Epithelial cell of esophagus (primary cell): ENCODE results near the gene AAMP.

Experiments used
- DNase-seq: peaks from one replicate; pipeline ENCODE4 v3.0.0; 2010; ENCODE audit warnings: low read depth
- H3K4me3 ChIP-seq: 2 replicates; pipeline ENCODE4 v1.5.1; 2011; ENCODE audit warnings: mild to moderate bottlenecking, low read length, control low read depth
- TF ChIP-seq, protein P1 (sequence below): IDR thresholded peaks from 2 replicates; pipeline ENCODE4 v1.5.1; 2011; ENCODE audit warnings: low read depth, mild to moderate bottlenecking, low read length, control low read depth, inconsistent platforms; ENCODE audit not compliant: insufficient read depth; ENCODE audit errors: missing control alignments

Gene AAMP

DNA sequence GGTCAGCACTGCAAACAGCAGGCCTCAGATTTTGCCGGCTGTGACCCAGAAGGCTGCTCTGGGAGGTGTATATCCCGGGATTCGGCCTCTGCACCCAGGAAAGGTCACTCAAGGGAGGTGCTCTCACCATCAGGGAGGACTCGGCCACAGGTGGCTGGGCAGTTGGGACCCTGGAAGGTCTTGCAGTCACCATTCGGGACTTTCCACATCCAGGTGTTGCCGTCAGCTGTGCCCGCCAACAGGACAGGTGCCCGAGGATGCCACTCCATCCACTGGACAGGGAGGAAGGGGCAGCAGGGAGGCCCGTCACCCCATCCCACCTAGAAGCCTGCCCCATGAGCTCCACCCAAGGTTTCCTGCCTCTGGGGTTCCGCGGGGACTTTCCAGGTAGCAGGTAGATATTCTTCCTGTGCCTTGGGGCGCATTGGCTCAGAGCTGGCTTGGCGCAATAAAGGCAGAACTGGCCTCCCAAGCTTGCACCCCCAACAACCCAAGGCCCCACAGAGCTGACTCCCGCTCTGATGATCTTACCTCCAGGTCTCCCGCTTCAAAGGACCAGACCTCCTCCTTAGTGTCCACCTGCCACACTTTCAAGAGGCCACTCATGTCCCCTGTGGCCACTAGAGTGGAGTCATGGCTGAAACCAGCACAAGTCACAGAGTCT, 3.5 kb downstream of the AAMP start:
- no peak overlapping the region for H3K4me3 ChIP-seq
- no peak for DNase-seq
- TF ChIP-seq, protein P1, sequence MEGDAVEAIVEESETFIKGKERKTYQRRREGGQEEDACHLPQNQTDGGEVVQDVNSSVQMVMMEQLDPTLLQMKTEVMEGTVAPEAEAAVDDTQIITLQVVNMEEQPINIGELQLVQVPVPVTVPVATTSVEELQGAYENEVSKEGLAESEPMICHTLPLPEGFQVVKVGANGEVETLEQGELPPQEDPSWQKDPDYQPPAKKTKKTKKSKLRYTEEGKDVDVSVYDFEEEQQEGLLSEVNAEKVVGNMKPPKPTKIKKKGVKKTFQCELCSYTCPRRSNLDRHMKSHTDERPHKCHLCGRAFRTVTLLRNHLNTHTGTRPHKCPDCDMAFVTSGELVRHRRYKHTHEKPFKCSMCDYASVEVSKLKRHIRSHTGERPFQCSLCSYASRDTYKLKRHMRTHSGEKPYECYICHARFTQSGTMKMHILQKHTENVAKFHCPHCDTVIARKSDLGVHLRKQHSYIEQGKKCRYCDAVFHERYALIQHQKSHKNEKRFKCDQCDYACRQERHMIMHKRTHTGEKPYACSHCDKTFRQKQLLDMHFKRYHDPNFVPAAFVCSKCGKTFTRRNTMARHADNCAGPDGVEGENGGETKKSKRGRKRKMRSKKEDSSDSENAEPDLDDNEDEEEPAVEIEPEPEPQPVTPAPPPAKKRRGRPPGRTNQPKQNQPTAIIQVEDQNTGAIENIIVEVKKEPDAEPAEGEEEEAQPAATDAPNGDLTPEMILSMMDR: no peak

DNA sequence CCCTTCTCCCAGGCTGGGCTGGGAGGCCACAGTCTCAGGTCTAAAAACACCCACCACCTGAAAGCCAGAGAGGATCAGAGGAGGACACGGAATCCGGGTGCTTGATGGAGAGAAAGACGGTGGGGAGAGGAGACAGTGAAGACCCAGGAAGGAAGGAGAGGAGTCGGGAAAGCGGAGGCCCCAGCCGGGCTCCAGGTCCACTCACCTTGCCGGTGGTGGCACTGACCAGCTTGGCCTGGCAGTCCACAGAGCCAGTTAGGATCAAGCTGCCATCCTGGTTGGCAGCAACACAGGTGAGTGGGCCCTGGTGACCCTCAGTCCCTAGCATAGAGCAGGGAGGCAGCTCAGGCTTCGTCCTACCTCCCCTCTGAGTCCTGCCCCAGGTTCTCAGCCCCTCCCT, 4.3 kb downstream of the AAMP start:
- no peak overlapping the region for H3K4me3 ChIP-seq
- TF ChIP-seq, protein P1: no peak
- DNase-seq: no peak

DNA sequence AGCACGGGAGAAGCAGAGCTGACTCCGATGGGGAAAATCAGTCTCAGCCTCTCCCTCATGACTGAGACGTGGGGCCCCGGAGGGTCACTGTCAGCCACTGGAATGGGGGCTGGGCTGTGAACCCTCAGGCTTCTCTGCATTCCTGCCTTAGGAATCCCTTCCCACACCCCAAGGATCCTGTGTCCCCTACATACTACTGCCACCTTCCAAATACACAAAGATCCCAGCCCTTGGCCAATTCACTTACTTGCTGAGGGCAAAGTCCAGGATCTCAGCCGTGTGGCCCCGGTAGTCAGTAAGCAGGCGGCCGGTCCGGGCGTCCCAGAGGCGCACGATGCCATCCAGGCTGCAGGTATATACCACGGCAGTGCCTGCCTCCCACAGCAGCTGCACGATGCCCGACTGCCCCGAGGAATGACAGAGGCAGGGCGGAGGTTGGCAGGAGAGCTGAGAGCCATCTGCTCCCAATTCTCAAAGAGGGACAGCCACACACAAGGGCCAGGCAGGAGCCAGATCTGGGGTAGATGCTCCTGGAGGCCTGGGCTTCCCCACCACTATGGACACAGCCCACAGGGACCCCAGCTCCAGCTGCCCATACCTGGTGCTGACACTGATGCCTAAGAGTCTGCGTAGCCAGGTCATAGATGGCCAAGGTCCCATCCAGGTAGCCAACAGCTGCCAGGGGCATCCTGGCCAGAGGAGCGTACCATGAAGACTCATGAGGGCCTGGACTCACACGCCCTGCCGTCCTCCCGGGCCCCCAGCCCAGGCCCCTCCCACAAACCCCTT, 5.0 kb downstream of the AAMP start:
- TF ChIP-seq, protein P1: no peak
- DNase-seq: no peak
- H3K4me3 ChIP-seq: no peak overlapping the region

DNA sequence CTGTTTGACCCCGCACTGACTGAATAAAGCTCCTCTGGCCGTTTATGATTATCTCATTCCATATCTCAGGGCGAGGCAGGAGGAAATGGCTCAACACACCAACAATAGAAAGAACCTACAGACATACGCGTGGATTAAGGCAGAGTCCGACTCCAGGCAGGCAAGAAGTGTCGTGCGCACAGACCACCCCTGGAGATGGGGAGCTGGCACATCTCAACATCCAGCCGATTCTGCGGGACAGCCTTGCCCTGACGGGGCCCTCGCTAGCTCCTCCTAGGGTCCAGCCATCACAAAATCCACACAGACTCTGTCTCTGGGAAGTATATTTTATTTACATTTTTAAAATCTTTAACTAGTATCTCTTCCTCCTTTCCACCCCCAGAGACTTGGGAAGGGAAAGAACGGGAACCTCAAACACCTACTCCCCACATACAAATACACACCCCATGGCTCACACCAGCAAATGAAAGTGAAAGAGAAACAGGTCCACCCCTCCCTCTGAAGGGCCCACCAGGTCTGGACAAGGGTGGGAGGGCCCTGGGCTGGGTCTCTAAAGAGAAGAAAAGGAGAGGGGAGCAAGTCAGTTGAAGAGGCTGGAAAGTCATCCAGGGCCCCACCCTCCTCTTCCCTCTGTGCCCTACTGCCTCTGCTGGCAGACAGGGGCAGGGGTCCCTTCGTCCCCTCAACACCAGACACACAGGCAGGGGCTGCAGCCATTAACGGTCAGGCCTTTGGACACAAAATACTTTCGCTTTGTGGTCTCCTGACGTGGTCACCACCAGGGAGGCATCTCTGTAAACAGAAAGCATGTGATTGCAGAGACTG, 5.9 kb downstream of the AAMP start:
- TF ChIP-seq, protein P1: no peak
- no peak for DNase-seq
- no peak overlapping the region for H3K4me3 ChIP-seq

DNA sequence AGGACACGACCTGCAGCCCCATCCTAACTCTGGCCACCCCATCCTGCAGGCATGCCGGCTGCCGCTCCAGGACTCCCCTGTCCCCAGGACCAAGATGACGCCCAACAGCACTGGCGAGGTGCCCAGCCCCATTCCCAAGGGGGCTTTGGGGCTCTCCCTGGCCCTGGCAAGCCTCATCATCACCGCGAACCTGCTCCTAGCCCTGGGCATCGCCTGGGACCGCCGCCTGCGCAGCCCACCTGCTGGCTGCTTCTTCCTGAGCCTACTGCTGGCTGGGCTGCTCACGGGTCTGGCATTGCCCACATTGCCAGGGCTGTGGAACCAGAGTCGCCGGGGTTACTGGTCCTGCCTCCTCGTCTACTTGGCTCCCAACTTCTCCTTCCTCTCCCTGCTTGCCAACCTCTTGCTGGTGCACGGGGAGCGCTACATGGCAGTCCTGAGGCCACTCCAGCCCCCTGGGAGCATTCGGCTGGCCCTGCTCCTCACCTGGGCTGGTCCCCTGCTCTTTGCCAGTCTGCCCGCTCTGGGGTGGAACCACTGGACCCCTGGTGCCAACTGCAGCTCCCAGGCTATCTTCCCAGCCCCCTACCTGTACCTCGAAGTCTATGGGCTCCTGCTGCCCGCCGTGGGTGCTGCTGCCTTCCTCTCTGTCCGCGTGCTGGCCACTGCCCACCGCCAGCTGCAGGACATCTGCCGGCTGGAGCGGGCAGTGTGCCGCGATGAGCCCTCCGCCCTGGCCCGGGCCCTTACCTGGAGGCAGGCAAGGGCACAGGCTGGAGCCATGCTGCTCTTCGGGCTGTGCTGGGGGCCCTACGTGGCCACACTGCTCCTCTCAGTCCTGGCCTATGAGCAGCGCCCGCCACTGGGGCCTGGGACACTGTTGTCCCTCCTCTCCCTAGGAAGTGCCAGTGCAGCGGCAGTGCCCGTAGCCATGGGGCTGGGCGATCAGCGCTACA, 7.0 kb downstream of the AAMP start:
- no peak overlapping the region for H3K4me3 ChIP-seq
- TF ChIP-seq, protein P1: no peak
- no peak for DNase-seq

DNA sequence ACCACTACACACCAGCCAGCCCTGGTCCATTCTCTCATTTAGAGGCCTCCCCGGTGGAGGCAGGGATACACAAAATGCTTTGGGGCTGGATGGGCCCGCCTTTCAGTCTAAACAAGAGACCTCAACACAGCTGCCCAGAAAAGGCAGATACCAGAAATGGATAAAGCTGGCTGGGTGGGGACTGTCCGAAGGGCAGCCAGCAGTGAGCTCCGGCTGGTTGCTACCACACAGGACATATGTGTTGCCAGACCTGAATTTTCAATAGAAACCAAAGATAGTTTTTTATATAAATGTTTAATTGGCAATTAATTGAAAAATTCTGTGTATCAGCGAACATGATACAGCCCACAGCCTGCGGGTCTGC, 7.7 kb downstream of the AAMP start:
- TF ChIP-seq, protein P1: no peak
- no peak for DNase-seq
- H3K4me3 ChIP-seq: no peak overlapping the region
